ENCODE measurements around the gene LRRC1.

LRRC1 gene

GRCh38 chr6:53756396-53756795 lies 38.4 kb upstream of the LRRC1 start:
- no peak overlapping the region for H3K4me3 ChIP-seq (ENCODE audit: low read length)
- TF ChIP-seq CTCF (conservative IDR thresholded peaks at IDR 0.05; ENCODE audit: low read length): no peak
- DNase-seq (ENCODE audit: low read depth): no peak

GRCh38 chr6:53758496-53758895 lies 36.3 kb upstream of the LRRC1 start:
- TF ChIP-seq CTCF (conservative IDR thresholded peaks at IDR 0.05; ENCODE audit: low read length): no peak
- no peak overlapping the region for H3K4me3 ChIP-seq (ENCODE audit: low read length)
- DNase-seq (ENCODE audit: low read depth): no peak

GRCh38 chr6:53761036-53761435 lies 33.8 kb upstream of the LRRC1 start:
- H3K4me3 ChIP-seq (ENCODE audit: low read length): no peak overlapping the region
- TF ChIP-seq CTCF (conservative IDR thresholded peaks at IDR 0.05; ENCODE audit: low read length): no peak
- DNase-seq (ENCODE audit: low read depth): no peak

- no peak for TF ChIP-seq CTCF (conservative IDR thresholded peaks at IDR 0.05; ENCODE audit: low read length)
- no peak for DNase-seq (ENCODE audit: low read depth)
- H3K4me3 ChIP-seq (ENCODE audit: low read length): no peak overlapping the region
Observed at GRCh38 chr6:53765270-53765669, 29.5 kb upstream of the LRRC1 start.

- TF ChIP-seq CTCF (conservative IDR thresholded peaks at IDR 0.05; ENCODE audit: low read length): no peak
- H3K4me3 ChIP-seq (ENCODE audit: low read length): no peak overlapping the region
- DNase-seq (ENCODE audit: low read depth): no peak
Observed at GRCh38 chr6:53766930-53767329, 27.9 kb upstream of the LRRC1 start.

- no peak overlapping the region for H3K4me3 ChIP-seq (ENCODE audit: low read length)
- DNase-seq (ENCODE audit: low read depth): no peak
- TF ChIP-seq CTCF (conservative IDR thresholded peaks at IDR 0.05; ENCODE audit: low read length): no peak
Observed at GRCh38 chr6:53767941-53768340, 26.9 kb upstream of the LRRC1 start.

GRCh38 chr6:53768636-53769035 lies 26.2 kb upstream of the LRRC1 start:
- DNase-seq (ENCODE audit: low read depth): no peak
- H3K4me3 ChIP-seq (ENCODE audit: low read length): no peak overlapping the region
- no peak for TF ChIP-seq CTCF (conservative IDR thresholded peaks at IDR 0.05; ENCODE audit: low read length)

Data from AG10803 (cell line).